ENCODE results near the gene SUMO2.

DNA sequence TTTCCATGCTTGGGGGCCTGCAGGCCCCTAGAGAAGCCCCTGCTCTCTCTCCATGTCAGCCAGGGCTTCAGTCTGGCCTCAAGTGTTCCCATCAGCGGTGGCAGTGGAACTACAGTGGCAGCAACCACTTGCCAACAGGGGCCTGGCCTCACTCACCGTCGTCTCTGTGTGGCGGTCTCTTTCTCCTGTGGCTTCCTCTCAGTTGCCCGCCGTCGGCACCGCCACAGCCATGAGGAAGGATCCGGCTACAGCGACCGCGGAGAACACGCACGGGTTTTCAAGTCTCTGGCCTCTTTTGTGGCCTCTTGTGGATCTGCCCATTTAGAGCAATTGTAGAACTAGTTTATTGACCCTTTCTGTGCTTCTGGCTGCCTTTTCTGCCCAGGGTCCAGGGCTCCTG is 64.5 kb downstream of the SUMO2 start:
- TF ChIP-seq, protein P1, sequence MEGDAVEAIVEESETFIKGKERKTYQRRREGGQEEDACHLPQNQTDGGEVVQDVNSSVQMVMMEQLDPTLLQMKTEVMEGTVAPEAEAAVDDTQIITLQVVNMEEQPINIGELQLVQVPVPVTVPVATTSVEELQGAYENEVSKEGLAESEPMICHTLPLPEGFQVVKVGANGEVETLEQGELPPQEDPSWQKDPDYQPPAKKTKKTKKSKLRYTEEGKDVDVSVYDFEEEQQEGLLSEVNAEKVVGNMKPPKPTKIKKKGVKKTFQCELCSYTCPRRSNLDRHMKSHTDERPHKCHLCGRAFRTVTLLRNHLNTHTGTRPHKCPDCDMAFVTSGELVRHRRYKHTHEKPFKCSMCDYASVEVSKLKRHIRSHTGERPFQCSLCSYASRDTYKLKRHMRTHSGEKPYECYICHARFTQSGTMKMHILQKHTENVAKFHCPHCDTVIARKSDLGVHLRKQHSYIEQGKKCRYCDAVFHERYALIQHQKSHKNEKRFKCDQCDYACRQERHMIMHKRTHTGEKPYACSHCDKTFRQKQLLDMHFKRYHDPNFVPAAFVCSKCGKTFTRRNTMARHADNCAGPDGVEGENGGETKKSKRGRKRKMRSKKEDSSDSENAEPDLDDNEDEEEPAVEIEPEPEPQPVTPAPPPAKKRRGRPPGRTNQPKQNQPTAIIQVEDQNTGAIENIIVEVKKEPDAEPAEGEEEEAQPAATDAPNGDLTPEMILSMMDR (IDR thresholded peaks at IDR 0.05) = no peak
- no peak for TF ChIP-seq POLR2A (IDR thresholded peaks at IDR 0.05)
